Hepatocyte (in vitro differentiated cells): ENCODE results near the gene IL22RA2.

Experiments
- CTCF ChIP-seq: fragments of 200-600 bp; sonication (generic); IDR thresholded peaks from 2 replicates; pipeline ENCODE4 v1.5.1; 2016; ENCODE audit warnings: antibody characterized with exemption, mild to moderate bottlenecking; ENCODE audit not compliant: poor library complexity
- EZH2 ChIP-seq: fragments of 200-600 bp; sonication (generic); IDR thresholded peaks from 2 replicates; pipeline ENCODE4 v1.6.1; 2016; ENCODE audit warnings: antibody characterized with exemption, mild to moderate bottlenecking, borderline replicate concordance

GRCh38 chr6:137117581-137117980 is 55.9 kb downstream of the IL22RA2 start:
- TF ChIP-seq EZH2 (no peak), CTCF (no peak)
